Measurements from ENCODE around the gene SMIM41. TPM values are rescaled to one million over a fixed set of nuclear protein-coding genes. Genes with fewer than 3 reads are reported as not detected.

Gene SMIM41
- total and polyA plus RNA-seq, 10 of the 15 experiments (the other 5 are each of a cell fraction or from before 2014, with no cell fraction given), result not detected

DNA sequence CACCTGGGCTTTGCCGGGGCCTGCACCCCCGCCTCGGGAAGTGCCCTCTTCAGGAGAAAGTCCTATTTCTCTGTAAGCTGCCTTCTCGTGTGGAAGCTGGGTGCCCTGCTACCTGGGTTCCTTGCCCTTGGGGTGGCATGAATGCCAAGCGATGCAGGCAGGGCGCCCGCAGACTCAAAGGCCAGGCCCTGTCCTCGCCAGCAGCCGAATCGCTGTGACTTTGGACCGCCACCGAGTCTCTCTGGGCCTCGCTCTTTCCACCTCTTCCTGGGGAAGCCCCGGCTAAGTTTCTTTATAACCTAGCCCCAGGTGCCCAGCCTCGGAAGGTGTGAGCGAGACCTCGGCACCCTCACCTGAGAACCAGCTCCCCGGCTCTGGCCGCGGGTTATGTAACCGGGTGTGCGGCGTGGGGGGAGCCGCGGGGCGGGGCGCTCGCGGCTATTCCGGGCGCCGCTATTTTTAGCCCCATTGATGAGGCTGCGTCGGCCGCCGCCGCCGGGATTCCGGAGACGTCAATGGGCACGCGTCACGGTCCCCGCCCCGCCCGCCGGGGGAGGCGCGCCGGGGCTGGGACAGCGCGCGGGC, 42.8 kb upstream of the SMIM41 start (continued):
- TF ChIP-seq, protein P1, sequence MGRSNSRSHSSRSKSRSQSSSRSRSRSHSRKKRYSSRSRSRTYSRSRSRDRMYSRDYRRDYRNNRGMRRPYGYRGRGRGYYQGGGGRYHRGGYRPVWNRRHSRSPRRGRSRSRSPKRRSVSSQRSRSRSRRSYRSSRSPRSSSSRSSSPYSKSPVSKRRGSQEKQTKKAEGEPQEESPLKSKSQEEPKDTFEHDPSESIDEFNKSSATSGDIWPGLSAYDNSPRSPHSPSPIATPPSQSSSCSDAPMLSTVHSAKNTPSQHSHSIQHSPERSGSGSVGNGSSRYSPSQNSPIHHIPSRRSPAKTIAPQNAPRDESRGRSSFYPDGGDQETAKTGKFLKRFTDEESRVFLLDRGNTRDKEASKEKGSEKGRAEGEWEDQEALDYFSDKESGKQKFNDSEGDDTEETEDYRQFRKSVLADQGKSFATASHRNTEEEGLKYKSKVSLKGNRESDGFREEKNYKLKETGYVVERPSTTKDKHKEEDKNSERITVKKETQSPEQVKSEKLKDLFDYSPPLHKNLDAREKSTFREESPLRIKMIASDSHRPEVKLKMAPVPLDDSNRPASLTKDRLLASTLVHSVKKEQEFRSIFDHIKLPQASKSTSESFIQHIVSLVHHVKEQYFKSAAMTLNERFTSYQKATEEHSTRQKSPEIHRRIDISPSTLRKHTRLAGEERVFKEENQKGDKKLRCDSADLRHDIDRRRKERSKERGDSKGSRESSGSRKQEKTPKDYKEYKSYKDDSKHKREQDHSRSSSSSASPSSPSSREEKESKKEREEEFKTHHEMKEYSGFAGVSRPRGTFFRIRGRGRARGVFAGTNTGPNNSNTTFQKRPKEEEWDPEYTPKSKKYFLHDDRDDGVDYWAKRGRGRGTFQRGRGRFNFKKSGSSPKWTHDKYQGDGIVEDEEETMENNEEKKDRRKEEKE (IDR thresholded peaks at IDR 0.05), result no peak
- TF ChIP-seq, protein P2, sequence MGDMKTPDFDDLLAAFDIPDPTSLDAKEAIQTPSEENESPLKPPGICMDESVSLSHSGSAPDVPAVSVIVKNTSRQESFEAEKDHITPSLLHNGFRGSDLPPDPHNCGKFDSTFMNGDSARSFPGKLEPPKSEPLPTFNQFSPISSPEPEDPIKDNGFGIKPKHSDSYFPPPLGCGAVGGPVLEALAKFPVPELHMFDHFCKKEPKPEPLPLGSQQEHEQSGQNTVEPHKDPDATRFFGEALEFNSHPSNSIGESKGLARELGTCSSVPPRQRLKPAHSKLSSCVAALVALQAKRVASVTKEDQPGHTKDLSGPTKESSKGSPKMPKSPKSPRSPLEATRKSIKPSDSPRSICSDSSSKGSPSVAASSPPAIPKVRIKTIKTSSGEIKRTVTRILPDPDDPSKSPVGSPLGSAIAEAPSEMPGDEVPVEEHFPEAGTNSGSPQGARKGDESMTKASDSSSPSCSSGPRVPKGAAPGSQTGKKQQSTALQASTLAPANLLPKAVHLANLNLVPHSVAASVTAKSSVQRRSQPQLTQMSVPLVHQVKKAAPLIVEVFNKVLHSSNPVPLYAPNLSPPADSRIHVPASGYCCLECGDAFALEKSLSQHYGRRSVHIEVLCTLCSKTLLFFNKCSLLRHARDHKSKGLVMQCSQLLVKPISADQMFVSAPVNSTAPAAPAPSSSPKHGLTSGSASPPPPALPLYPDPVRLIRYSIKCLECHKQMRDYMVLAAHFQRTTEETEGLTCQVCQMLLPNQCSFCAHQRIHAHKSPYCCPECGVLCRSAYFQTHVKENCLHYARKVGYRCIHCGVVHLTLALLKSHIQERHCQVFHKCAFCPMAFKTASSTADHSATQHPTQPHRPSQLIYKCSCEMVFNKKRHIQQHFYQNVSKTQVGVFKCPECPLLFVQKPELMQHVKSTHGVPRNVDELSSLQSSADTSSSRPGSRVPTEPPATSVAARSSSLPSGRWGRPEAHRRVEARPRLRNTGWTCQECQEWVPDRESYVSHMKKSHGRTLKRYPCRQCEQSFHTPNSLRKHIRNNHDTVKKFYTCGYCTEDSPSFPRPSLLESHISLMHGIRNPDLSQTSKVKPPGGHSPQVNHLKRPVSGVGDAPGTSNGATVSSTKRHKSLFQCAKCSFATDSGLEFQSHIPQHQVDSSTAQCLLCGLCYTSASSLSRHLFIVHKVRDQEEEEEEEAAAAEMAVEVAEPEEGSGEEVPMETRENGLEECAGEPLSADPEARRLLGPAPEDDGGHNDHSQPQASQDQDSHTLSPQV (IDR thresholded peaks at IDR 0.05), result 0 out of 2 replicates have a peak, but pooled peaks have one; percentile 48
- peak; percentile 83 for TF ChIP-seq CREM (IDR thresholded peaks at IDR 0.05; ENCODE audit: low read depth)
- TF ChIP-seq, protein P3, sequence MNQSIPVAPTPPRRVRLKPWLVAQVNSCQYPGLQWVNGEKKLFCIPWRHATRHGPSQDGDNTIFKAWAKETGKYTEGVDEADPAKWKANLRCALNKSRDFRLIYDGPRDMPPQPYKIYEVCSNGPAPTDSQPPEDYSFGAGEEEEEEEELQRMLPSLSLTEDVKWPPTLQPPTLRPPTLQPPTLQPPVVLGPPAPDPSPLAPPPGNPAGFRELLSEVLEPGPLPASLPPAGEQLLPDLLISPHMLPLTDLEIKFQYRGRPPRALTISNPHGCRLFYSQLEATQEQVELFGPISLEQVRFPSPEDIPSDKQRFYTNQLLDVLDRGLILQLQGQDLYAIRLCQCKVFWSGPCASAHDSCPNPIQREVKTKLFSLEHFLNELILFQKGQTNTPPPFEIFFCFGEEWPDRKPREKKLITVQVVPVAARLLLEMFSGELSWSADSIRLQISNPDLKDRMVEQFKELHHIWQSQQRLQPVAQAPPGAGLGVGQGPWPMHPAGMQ (IDR thresholded peaks at IDR 0.05; ENCODE audit: borderline replicate concordance), result no peak
- peak; percentile 60 for TF ChIP-seq KLF5 (IDR thresholded peaks at IDR 0.05; ENCODE audit: partially characterized antibody)
- TF ChIP-seq, protein P4, sequence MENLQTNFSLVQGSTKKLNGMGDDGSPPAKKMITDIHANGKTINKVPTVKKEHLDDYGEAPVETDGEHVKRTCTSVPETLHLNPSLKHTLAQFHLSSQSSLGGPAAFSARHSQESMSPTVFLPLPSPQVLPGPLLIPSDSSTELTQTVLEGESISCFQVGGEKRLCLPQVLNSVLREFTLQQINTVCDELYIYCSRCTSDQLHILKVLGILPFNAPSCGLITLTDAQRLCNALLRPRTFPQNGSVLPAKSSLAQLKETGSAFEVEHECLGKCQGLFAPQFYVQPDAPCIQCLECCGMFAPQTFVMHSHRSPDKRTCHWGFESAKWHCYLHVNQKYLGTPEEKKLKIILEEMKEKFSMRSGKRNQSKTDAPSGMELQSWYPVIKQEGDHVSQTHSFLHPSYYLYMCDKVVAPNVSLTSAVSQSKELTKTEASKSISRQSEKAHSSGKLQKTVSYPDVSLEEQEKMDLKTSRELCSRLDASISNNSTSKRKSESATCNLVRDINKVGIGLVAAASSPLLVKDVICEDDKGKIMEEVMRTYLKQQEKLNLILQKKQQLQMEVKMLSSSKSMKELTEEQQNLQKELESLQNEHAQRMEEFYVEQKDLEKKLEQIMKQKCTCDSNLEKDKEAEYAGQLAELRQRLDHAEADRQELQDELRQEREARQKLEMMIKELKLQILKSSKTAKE (IDR thresholded peaks at IDR 0.05; ENCODE audit: low read depth, poor library complexity, severe bottlenecking), result peak; percentile 38
- TF ChIP-seq CHD1 (IDR thresholded peaks at IDR 0.05; ENCODE audit: low read depth, low read length), result 0 out of 2 replicates have a peak, but pooled peaks have one; percentile 59
- TF ChIP-seq RCOR1 (conservative IDR thresholded peaks at IDR 0.05; ENCODE audit: low read depth, low read length), result no peak
- no peak for TF ChIP-seq RELA (IDR thresholded peaks at IDR 0.05; ENCODE audit: borderline replicate concordance, partially characterized antibody)
- TF ChIP-seq CEBPB (IDR thresholded peaks at IDR 0.05; ENCODE audit: borderline replicate concordance in 1 of 2, low read depth in 2 of 2, low read length in 2 of 2), result no peak
- no peak for TF ChIP-seq ETV6 (conservative IDR thresholded peaks at IDR 0.05 in 1 of 2, IDR thresholded peaks at IDR 0.05 in 1 of 2; ENCODE audit: borderline replicate concordance in 1 of 2, low read depth in 1 of 2)
- no peak for TF ChIP-seq HDAC2 (IDR thresholded peaks at IDR 0.05)
- no peak for TF ChIP-seq SUZ12 (IDR thresholded peaks at IDR 0.05; ENCODE audit: unreplicated experiment)
- TF ChIP-seq, protein P5, sequence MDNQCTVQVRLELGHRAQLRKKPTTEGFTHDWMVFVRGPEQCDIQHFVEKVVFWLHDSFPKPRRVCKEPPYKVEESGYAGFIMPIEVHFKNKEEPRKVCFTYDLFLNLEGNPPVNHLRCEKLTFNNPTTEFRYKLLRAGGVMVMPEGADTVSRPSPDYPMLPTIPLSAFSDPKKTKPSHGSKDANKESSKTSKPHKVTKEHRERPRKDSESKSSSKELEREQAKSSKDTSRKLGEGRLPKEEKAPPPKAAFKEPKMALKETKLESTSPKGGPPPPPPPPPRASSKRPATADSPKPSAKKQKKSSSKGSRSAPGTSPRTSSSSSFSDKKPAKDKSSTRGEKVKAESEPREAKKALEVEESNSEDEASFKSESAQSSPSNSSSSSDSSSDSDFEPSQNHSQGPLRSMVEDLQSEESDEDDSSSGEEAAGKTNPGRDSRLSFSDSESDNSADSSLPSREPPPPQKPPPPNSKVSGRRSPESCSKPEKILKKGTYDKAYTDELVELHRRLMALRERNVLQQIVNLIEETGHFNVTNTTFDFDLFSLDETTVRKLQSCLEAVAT (IDR thresholded peaks at IDR 0.05), result 0 out of 2 replicates have a peak, but pooled peaks have one; percentile 53
